ENCODE data around the gene TEX11.

GRCh38 chrX:70527053-70527452 is 381.5 kb downstream of the TEX11 start:
- TF ChIP-seq SP1 (IDR thresholded peaks at IDR 0.05; ENCODE audit: low read depth, low read length) (no peak), SMC3 (IDR thresholded peaks at IDR 0.05; ENCODE audit: borderline replicate concordance, low read length) (no peak), BACH1 (IDR thresholded peaks at IDR 0.05; ENCODE audit: borderline replicate concordance) (no peak), IRF3 (IDR thresholded peaks at IDR 0.05) (no peak), NFXL1 (IDR thresholded peaks at IDR 0.05; ENCODE audit: borderline replicate concordance) (no peak), CREM (IDR thresholded peaks at IDR 0.05; ENCODE audit: low read depth) (no peak), SUZ12 (IDR thresholded peaks at IDR 0.05; ENCODE audit: unreplicated experiment) (no peak)

All from GM12878 (cell line).